IMR-90 (cell line): ENCODE data around the gene CROCC.

Experiments used
- CHD1 ChIP-seq: IDR thresholded peaks from 2 replicates; pipeline ENCODE4 v1.6.1; 2012; ENCODE audit warnings: low read depth, low read length, improper control_type of control experiment
- CTCF ChIP-seq: conservative IDR thresholded peaks from 2 replicates; pipeline ENCODE4 v1.5.1; 2012; ENCODE audit warnings: mild to moderate bottlenecking, low read depth, low read length, improper control_type of control experiment
- POLR2A ChIP-seq: IDR thresholded peaks from 2 replicates; pipeline ENCODE4 v1.6.1; 2012; ENCODE audit warnings: mild to moderate bottlenecking, low read depth, low read length
- RAD21 ChIP-seq: IDR thresholded peaks from 2 replicates; pipeline ENCODE4 v1.6.1; 2012; ENCODE audit warnings: low read length, improper control_type of control experiment
- RCOR1 ChIP-seq: IDR thresholded peaks from 2 replicates; pipeline ENCODE4 v1.6.1; 2012; ENCODE audit warnings: mild to moderate bottlenecking, low read length, improper control_type of control experiment; ENCODE audit not compliant: insufficient replicate concordance

- TF ChIP-seq POLR2A (no peak), RAD21 (no peak), CTCF (no peak), CHD1 (no peak), RCOR1 (no peak)
These were observed 15.6 kb upstream of the CROCC start for GRCh38 chr1:16905868-16906702.
